Neural progenitor cell (in vitro differentiated cells): ENCODE data around the gene RTN4.

Experiments
- CTCF ChIP-seq: fragments of 200-600 bp; sonication (generic); IDR thresholded peaks from 2 replicates; pipeline ENCODE4 v1.5.1; 2017; ENCODE audit warnings: antibody characterized with exemption, mild to moderate bottlenecking
- EZH2 ChIP-seq: fragments of 200-600 bp; sonication (generic); IDR thresholded peaks from 2 replicates; pipeline ENCODE4 v1.6.1; 2017; ENCODE audit warnings: antibody characterized with exemption, mild to moderate bottlenecking, moderate library complexity
- EZH2phosphoT487 ChIP-seq: fragments of 200-600 bp; sonication (generic); IDR thresholded peaks from 2 replicates; pipeline ENCODE4 v1.6.1; 2017; ENCODE audit warnings: antibody characterized with exemption

GRCh38 chr2:55078956-55079355, 28.7 kb upstream of the RTN4 start:
- TF ChIP-seq CTCF (no peak), EZH2phosphoT487 (no peak), EZH2 (no peak)
